Stimulated activated naive CD4-positive, alpha-beta T cell treated with Interleukin-2 at 50 U/mL for 16 hours (primary cell): ENCODE measurements around the gene GH2.
"Not testable (repeated sequence)": the region's sequence is repeated elsewhere in the genome, so short reads cannot be mapped to it uniquely, and the experiment has no call there.

ENCODE experiments used
- DNase-seq: peaks from one replicate; lab custom pipeline; 2025; lab: John Stamatoyannopoulos, UW

Gene GH2

GRCh38 chr17:63874061-63874626 is 7.6 kb downstream of the GH2 start:
- DNase-seq = not testable (repeated sequence)

- not testable (repeated sequence) for DNase-seq
These were observed 8.2 kb downstream of the GH2 start, which contains the start of gene CSH2 for GRCh38 chr17:63873577-63873976. Gene CSH2, minus strand, starts transcription at chr17:63873677. Its CDS starts 63 bp downstream, at chr17:63873614.

GRCh38 chr17:63871646-63872365 is 9.9 kb downstream of the GH2 start:
- DNase-seq = not testable (repeated sequence)

GRCh38 chr17:63870292-63870665 is 11.5 kb downstream of the GH2 start:
- DNase-seq = not testable (repeated sequence)

GRCh38 chr17:63869491-63870291 is 12.1 kb downstream of the GH2 start:
- DNase-seq = not testable (repeated sequence)

GRCh38 chr17:63866625-63867024 is 15.1 kb downstream of the GH2 start:
- not testable (repeated sequence) for DNase-seq

- no peak for DNase-seq
These were observed 22.5 kb downstream of the GH2 start for GRCh38 chr17:63859257-63859656.

- DNase-seq = not testable (repeated sequence)
These were observed 25.3 kb downstream of the GH2 start for GRCh38 chr17:63856425-63856824.

- no peak for DNase-seq
These were observed 26.6 kb downstream of the GH2 start for GRCh38 chr17:63855185-63855584.

GRCh38 chr17:63854709-63855108 is 27.0 kb downstream of the GH2 start:
- DNase-seq = no peak

- no peak for DNase-seq
These were observed 28.5 kb downstream of the GH2 start for GRCh38 chr17:63853260-63853659.

- DNase-seq = no peak
These were observed 31.3 kb downstream of the GH2 start for GRCh38 chr17:63850401-63850800.

- peak; percentile 95 for DNase-seq
These were observed 32.7 kb downstream of the GH2 start for GRCh38 chr17:63848834-63849689.

GRCh38 chr17:63847525-63848249 is 34.1 kb downstream of the GH2 start:
- no peak for DNase-seq

- DNase-seq = no peak
These were observed 36.2 kb downstream of the GH2 start for GRCh38 chr17:63845509-63845908.

GRCh38 chr17:63843910-63844677 is 37.6 kb downstream of the GH2 start:
- DNase-seq = no peak

GRCh38 chr17:63843387-63843888 is 38.3 kb downstream of the GH2 start:
- peak; percentile 20 for DNase-seq

- DNase-seq = peak; percentile 100
These were observed 39.0 kb downstream of the GH2 start, which contains the start of gene SMARCD2 for GRCh38 chr17:63842540-63843386. Gene SMARCD2, minus strand, starts transcription at chr17:63842685. Its CDS starts 11 bp downstream, at chr17:63842674.

- peak; percentile 49 for DNase-seq
These were observed 39.6 kb downstream of the GH2 start for GRCh38 chr17:63842173-63842539.
